ENCODE measurements around the gene ALOXE3.

ALOXE3 gene

DNA sequence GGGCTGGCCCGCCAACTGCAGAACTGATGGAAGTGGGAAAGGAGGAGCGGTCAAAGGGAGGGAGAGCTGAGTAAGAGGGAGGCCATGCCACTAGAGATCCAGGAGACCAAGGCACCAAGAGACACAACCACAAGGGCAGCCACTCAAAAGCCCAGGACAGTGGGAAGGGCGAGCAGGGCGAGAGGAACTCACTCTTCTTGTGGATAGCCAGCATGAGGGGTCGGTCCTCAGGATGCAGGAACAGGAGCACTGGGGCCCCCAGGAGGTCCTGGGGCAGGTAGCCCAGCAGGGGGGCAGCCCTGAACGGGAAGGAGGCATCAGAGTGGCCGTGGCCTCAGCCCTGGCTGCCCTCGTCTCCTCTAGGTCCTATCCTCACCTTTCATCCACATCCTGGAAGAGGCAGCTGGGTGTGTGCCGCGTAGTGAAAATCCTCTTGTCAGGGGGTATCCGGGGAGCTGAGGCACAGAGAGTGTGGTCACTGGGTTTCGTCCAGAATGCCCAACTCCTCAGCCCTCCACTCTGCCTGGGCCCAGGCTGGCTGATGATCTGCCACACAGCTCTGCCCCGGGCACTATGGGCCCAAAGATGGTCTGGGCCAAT lies 29.6 kb upstream of the ALOXE3 start:
- Histone ChIP-seq H3K4me3 (ENCODE audit: low read depth in 1 of 2, low read length in 2 of 2) (no peak overlapping the region), H3K9me3 (ENCODE audit: control insufficient read depth in 1 of 2, low read length in 2 of 2) (no peaks in the 10 kb centered on the region), H3K27ac (ENCODE audit: low read depth, low read length) (no peak overlapping the region), H3K36me3 (ENCODE audit: control insufficient read depth in 1 of 2, insufficient read depth in 2 of 2, low read length in 2 of 2) (peaks cover 55 to 70% of the 10 kb centered on the region in 2 donors), H3K4me1 (ENCODE audit: control insufficient read depth in 1 of 2, insufficient read depth in 2 of 2, low read length in 2 of 2) (peaks cover 17 to 19% of the 10 kb centered on the region in 2 donors), H3K9ac (ENCODE audit: low read depth in 1 of 2, low read length in 2 of 2) (no peak overlapping the region), H3K27me3 (ENCODE audit: control insufficient read depth in 1 of 2, insufficient read depth in 2 of 2, low read length in 2 of 2) (no peaks in the 10 kb centered on the region)

DNA sequence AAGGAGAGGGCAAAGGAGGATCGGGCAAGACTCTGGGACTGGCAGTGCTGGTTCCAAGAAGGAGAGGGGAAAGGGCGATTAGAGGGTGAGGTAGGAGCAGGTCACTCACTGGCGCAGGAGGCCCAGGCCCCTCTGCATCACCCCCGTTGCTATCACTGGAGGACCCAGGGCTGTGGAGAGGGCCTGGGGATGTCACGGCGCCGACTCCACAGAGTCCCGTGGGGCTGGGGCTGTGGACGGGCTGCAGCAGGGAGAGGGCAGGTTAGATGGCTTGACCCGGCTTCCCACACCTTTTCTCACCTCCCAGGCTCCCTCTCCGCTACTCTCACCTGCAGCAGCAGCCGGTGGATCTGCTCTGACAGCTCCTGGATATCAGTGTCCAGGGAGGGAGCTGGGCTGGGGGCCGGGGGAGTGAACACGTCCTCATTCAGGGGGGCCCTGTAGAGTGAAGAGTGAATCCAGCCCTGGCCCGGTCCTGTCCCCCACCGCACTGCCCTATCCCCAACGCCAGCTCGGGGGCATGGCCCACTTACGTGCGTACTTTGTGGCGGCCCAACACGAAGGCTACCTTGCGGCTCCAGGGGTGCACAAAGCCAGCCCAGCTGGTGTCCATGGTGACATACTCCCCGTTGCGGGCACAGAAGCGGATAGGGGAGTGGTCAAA lies 29.0 kb upstream of the ALOXE3 start:
- H3K9ac ChIP-seq (ENCODE audit: low read depth in 1 of 2, low read length in 2 of 2), result no peak overlapping the region
- no peaks in the 10 kb centered on the region for H3K9me3 ChIP-seq (ENCODE audit: control insufficient read depth in 1 of 2, low read length in 2 of 2)
- H3K36me3 ChIP-seq (ENCODE audit: control insufficient read depth in 1 of 2, insufficient read depth in 2 of 2, low read length in 2 of 2), result peaks cover 59 to 76% of the 10 kb centered on the region in 2 donors
- H3K27ac ChIP-seq (ENCODE audit: low read depth, low read length), result no peak overlapping the region
- no peak overlapping the region for H3K4me3 ChIP-seq (ENCODE audit: low read depth in 1 of 2, low read length in 2 of 2)
- no peaks in the 10 kb centered on the region for H3K27me3 ChIP-seq (ENCODE audit: control insufficient read depth in 1 of 2, insufficient read depth in 2 of 2, low read length in 2 of 2)
- peaks cover 11 to 14% of the 10 kb centered on the region in 2 donors for H3K4me1 ChIP-seq (ENCODE audit: control insufficient read depth in 1 of 2, insufficient read depth in 2 of 2, low read length in 2 of 2)

DNA sequence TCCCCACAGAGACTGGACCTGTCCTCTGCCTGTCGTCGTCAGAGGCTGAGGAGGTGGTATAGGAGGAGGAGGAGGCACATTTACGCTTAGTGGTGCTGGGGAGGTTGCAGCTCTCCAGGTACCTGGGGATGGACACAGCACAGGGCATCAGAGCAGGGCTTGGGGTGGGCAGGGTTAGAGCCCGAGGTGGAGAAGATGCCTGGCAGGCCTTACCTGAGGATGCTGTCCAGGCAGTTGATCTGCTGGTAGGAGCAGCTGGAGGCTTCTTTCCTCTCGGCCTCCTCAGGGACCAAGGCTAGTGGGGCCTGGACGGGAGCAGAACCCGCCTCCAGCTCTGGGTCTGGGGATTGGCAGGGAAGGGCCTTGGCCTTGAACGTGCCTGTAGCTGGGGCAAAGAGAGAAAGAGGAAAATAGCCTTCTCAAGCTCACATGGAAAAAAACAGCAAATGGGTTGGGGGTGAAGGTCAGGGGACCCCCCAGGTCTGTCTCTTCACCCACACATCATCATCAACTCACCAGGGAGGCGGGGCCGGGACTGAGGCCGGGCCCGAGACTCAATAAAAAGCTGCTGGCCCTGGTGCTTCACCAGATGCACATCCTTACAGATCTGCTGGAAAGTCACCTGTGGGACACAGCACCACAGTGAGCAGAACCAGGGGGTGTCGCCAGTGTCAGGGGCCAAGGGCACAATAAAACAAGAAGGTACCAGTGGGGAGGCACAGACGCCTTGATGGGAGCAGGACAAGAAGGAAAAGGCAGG lies 28.2 kb upstream of the ALOXE3 start:
- H3K4me3 ChIP-seq (ENCODE audit: low read depth in 1 of 2, low read length in 2 of 2), result no peak overlapping the region
- H3K36me3 ChIP-seq (ENCODE audit: control insufficient read depth in 1 of 2, insufficient read depth in 2 of 2, low read length in 2 of 2), result peaks cover 66 to 83% of the 10 kb centered on the region in 2 donors
- H3K9ac ChIP-seq (ENCODE audit: low read depth in 1 of 2, low read length in 2 of 2), result no peak overlapping the region
- H3K9me3 ChIP-seq (ENCODE audit: control insufficient read depth in 1 of 2, low read length in 2 of 2), result no peaks in the 10 kb centered on the region
- no peaks in the 10 kb centered on the region for H3K27me3 ChIP-seq (ENCODE audit: control insufficient read depth in 1 of 2, insufficient read depth in 2 of 2, low read length in 2 of 2)
- peaks cover 11 to 12% of the 10 kb centered on the region in 2 donors for H3K4me1 ChIP-seq (ENCODE audit: control insufficient read depth in 1 of 2, insufficient read depth in 2 of 2, low read length in 2 of 2)
- no peak overlapping the region for H3K27ac ChIP-seq (ENCODE audit: low read depth, low read length)

DNA sequence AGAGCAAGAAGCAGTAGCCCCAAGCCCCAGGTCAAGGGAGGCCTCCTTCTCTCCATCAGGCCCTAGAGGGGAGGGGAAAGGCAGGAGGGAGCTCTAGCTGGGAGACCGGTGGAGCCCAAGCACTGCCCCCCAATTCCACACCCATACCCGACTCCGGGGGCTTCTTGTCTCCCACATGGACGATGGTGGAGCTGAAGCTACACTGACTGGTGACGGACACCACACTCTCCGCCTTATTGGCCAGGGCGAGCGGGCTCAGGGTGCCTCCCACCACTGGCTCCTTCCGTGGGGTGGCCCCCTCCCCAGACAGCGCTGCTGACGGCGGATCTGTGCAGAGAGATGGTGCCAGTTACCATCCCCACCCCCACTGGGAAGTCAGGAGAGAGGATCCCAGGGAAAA lies 27.5 kb upstream of the ALOXE3 start:
- no peak overlapping the region for H3K27ac ChIP-seq (ENCODE audit: low read depth, low read length)
- peaks cover 72 to 90% of the 10 kb centered on the region in 2 donors for H3K36me3 ChIP-seq (ENCODE audit: control insufficient read depth in 1 of 2, insufficient read depth in 2 of 2, low read length in 2 of 2)

DNA sequence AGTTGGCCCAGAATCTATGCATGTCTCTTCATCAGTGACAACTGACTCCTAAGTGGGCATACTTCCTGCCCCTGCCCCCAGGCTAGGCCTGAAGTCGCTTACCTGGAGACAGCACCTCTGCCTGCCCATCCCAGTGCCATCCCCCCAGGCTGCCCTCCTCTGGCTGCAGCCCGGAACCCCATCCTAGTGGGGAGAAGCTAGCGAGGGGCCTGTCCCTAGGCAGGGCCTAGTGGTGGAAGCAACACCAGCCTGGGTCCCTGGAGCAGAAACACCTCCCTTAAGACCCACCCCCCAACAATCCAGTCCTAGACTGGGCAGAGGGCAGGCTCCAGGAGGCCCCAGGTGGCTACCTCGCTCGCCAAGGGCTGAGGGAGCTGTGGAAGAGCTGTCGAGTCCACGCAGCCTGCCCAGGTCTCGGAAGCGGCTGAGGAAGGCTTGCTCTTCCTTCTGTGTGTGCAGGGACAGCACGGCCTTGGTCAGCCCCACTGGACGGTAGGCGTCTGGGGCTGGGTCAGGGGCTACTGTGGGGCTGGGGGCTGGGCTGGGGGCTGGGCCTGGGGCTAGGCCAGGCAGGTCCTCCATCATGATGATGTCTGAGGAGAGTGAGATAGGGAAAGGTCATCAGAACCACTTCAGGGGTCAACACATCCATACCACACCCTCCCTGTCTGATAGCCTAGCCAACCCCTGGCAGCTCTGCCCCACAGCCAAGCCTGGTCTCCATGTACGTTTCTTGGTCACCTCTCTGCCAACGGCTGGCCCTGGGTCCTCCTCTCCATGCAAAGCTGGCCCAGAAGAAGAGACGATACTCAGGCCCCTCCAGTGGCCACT lies 26.3 kb upstream of the ALOXE3 start:
- Histone ChIP-seq H3K27me3 (ENCODE audit: control insufficient read depth in 1 of 2, insufficient read depth in 2 of 2, low read length in 2 of 2) (no peaks in the 10 kb centered on the region), H3K4me1 (ENCODE audit: control insufficient read depth in 1 of 2, insufficient read depth in 2 of 2, low read length in 2 of 2) (no peaks in the 10 kb centered on the region), H3K27ac (ENCODE audit: low read depth, low read length) (no peak overlapping the region), H3K9me3 (ENCODE audit: control insufficient read depth in 1 of 2, low read length in 2 of 2) (no peaks in the 10 kb centered on the region), H3K9ac (ENCODE audit: low read depth in 1 of 2, low read length in 2 of 2) (no peak overlapping the region), H3K4me3 (ENCODE audit: low read depth in 1 of 2, low read length in 2 of 2) (no peak overlapping the region), H3K36me3 (ENCODE audit: control insufficient read depth in 1 of 2, insufficient read depth in 2 of 2, low read length in 2 of 2) (peaks cover 66 to 91% of the 10 kb centered on the region in 2 donors)

More for the DNA sequence above, 27.5 kb upstream of the ALOXE3 start:
- Histone ChIP-seq H3K9me3 (ENCODE audit: control insufficient read depth in 1 of 2, low read length in 2 of 2) (no peaks in the 10 kb centered on the region), H3K4me3 (ENCODE audit: low read depth in 1 of 2, low read length in 2 of 2) (no peak overlapping the region), H3K27me3 (ENCODE audit: control insufficient read depth in 1 of 2, insufficient read depth in 2 of 2, low read length in 2 of 2) (no peaks in the 10 kb centered on the region), H3K4me1 (ENCODE audit: control insufficient read depth in 1 of 2, insufficient read depth in 2 of 2, low read length in 2 of 2) (peaks cover 6% of the 10 kb centered on the region in 2 donors), H3K9ac (ENCODE audit: low read depth in 1 of 2, low read length in 2 of 2) (no peak overlapping the region)

DNA sequence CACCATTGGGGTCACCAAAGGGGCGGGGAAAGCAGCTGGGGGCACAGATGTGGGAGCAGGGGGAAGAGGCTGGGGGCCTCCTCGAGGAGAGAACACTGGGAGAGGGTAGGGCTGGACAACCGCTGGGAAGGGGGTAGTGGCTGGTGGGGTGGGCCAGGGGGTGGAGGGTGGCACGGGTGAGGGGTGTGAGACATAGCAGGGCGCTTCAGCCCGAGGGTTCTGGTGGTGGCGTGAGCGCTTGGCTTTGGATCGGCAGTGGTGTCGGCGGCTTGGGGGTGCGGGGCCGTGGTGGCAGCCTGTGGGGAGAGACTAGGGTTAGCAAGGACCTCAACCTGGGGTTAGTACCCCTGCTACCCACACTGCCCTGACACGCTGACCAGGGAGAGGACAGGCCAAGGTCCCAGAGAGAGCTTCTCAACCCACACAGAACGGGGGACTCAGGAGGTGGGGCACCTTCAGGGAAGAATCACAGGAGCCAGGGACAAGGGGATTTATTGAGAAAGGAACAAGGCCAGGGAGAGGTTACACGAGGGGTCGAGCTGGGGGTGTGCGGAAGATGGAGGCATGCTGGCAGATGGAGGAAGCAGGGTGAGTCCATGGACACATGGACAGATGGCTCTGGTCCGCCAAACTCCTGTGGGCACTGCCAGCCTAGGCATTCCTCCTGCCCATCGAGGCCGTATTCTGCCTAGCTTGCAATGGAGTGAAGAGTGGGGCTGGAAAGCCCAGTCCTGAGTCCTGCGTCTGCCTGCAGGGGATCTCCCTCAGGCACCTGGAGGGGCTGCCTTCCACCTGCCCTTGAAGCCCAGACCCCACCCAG lies 25.5 kb upstream of the ALOXE3 start:
- no peaks in the 10 kb centered on the region for H3K9me3 ChIP-seq (ENCODE audit: control insufficient read depth in 1 of 2, low read length in 2 of 2)
- H3K27me3 ChIP-seq (ENCODE audit: control insufficient read depth in 1 of 2, insufficient read depth in 2 of 2, low read length in 2 of 2), result no peaks in the 10 kb centered on the region
- H3K27ac ChIP-seq (ENCODE audit: low read depth, low read length), result no peak overlapping the region
- H3K9ac ChIP-seq (ENCODE audit: low read depth in 1 of 2, low read length in 2 of 2), result no peak overlapping the region
- no peak overlapping the region for H3K4me3 ChIP-seq (ENCODE audit: low read depth in 1 of 2, low read length in 2 of 2)
- peaks cover 0 to 4% of the 10 kb centered on the region in 2 donors for H3K4me1 ChIP-seq (ENCODE audit: control insufficient read depth in 1 of 2, insufficient read depth in 2 of 2, low read length in 2 of 2)
- H3K36me3 ChIP-seq (ENCODE audit: control insufficient read depth in 1 of 2, insufficient read depth in 2 of 2, low read length in 2 of 2), result peaks cover 60 to 84% of the 10 kb centered on the region in 2 donors

DNA sequence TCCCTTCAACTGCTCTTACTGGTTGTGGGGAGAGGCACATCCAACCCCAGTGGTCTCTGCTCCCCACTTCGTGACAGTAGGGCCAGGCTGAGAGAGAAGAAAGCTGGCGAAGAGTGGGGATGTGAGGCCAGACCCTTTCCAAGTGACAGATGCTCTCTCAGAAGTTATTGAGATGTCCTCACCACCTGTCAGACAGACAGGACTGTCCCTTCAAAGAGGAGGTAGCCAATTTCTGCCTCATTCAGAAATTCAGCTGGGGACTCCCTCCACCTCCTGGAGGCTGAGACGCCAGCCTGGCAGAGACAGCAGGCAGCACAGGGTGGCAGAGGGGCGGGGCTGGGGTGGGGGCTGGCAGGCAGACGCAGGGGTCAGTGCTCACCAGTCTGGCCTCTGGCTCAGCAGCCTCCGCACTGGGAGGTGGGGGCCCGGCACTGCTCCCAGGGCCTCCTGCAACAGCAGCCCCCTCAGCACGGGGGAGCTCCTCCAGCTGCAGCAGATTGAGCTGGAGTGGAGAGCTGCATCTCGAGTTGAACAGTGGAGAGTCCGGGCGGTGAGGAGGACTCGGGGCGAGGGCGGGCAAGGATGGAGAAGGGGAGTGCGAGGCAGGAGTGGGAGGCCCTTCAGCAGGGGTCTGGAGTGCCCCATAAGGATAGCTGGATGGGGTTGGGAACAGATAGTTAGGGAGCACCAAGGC lies 24.7 kb upstream of the ALOXE3 start:
- H3K27me3 ChIP-seq (ENCODE audit: control insufficient read depth in 1 of 2, insufficient read depth in 2 of 2, low read length in 2 of 2), result no peaks in the 10 kb centered on the region
- peaks cover 53 to 77% of the 10 kb centered on the region in 2 donors for H3K36me3 ChIP-seq (ENCODE audit: control insufficient read depth in 1 of 2, insufficient read depth in 2 of 2, low read length in 2 of 2)
- H3K9ac ChIP-seq (ENCODE audit: low read depth in 1 of 2, low read length in 2 of 2), result no peak overlapping the region
- no peak overlapping the region for H3K4me3 ChIP-seq (ENCODE audit: low read depth in 1 of 2, low read length in 2 of 2)
- H3K4me1 ChIP-seq (ENCODE audit: control insufficient read depth in 1 of 2, insufficient read depth in 2 of 2, low read length in 2 of 2), result peaks cover 4 to 9% of the 10 kb centered on the region in 2 donors
- H3K9me3 ChIP-seq (ENCODE audit: control insufficient read depth in 1 of 2, low read length in 2 of 2), result no peaks in the 10 kb centered on the region
- no peak overlapping the region for H3K27ac ChIP-seq (ENCODE audit: low read depth, low read length)

DNA sequence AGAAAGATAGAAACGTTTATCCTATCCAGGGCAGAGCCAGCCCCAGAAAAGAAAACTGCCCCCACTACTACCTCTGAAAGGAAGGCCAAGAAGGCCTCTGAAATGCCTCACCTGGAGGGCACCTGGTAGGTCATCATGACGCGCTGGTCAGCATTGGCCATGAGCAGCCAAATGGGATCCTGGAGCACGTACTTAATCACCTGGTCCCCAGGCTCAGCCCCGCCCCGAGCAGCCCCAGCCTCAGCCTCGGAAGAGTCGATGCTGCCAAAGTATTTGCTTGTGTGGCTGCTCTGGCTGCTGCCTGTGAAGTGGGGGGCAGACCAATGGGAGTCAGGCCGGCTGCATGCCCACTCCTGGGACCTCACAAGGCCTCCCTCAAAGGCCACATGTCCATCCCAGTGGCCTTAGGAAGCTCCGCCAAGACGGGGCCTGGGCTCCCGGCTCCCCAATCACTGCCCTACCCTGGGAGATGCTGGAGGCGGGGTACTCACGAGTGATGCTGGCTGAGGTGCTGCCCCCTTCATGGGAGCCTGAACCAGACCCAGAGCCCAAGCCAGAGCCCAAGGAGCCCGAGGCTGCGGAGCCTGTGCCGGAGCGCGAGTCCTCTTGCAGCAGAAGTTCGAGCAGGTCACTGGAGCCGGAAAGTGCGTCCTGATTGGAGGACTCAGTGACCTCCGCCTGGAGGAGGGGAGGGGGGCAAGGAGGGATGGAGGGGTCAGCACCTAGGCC lies 24.0 kb upstream of the ALOXE3 start:
- Histone ChIP-seq H3K9ac (ENCODE audit: low read depth in 1 of 2, low read length in 2 of 2) (no peak overlapping the region), H3K27me3 (ENCODE audit: control insufficient read depth in 1 of 2, insufficient read depth in 2 of 2, low read length in 2 of 2) (no peaks in the 10 kb centered on the region), H3K27ac (ENCODE audit: low read depth, low read length) (no peak overlapping the region), H3K9me3 (ENCODE audit: control insufficient read depth in 1 of 2, low read length in 2 of 2) (no peaks in the 10 kb centered on the region), H3K36me3 (ENCODE audit: control insufficient read depth in 1 of 2, insufficient read depth in 2 of 2, low read length in 2 of 2) (peaks cover 47 to 70% of the 10 kb centered on the region in 2 donors), H3K4me3 (ENCODE audit: low read depth in 1 of 2, low read length in 2 of 2) (no peak overlapping the region), H3K4me1 (ENCODE audit: control insufficient read depth in 1 of 2, insufficient read depth in 2 of 2, low read length in 2 of 2) (peaks cover 8 to 15% of the 10 kb centered on the region in 2 donors)

Data from duodenal mucosa (tissue), 2 donors.